OCI-LY1 (cell line): ENCODE results near the gene FARP1.

Source experiments
- EZH2 ChIP-seq: fragments of 200-600 bp; sonication (generic), shearing (Covaris generic); IDR thresholded peaks from 2 replicates; pipeline ENCODE4 v1.8.0; 2017; ENCODE audit warnings: borderline replicate concordance, mixed run types, mild to moderate bottlenecking, antibody characterized with exemption, low read length, moderate library complexity, mixed read lengths
- TF ChIP-seq, protein P1 (sequence below): fragments of 200-600 bp; sonication (generic), shearing (Covaris generic); IDR thresholded peaks from 2 replicates; pipeline ENCODE4 v1.5.1; 2017; ENCODE audit warnings: mild to moderate bottlenecking, antibody characterized with exemption, low read length, moderate library complexity, mixed read lengths

DNA sequence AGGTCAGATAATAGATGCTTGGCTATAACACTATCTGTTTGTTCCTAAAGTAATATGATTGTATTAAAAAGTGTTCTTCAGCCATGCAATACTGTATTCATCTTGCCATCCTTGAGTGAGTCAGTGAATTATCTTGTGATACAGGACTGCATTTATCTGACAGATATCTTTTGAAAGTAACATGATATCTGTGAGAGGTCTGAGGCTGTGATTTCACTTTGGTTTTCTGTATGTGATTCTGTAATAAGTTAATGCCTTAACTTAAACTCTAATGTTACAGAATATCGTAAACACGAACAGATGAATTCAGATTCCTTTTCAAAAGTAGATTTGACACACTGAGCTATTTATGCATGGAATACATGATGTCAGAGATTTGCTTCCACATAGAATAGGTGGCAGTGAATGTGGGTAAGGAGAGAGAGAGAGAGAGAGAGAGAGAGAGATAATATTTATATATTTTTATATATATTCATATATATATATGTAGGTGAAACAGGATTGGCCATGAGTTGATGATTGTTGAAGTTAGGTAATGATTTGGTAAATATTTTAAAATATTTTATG is 132.1 kb downstream of the FARP1 start:
- TF ChIP-seq, protein P1, sequence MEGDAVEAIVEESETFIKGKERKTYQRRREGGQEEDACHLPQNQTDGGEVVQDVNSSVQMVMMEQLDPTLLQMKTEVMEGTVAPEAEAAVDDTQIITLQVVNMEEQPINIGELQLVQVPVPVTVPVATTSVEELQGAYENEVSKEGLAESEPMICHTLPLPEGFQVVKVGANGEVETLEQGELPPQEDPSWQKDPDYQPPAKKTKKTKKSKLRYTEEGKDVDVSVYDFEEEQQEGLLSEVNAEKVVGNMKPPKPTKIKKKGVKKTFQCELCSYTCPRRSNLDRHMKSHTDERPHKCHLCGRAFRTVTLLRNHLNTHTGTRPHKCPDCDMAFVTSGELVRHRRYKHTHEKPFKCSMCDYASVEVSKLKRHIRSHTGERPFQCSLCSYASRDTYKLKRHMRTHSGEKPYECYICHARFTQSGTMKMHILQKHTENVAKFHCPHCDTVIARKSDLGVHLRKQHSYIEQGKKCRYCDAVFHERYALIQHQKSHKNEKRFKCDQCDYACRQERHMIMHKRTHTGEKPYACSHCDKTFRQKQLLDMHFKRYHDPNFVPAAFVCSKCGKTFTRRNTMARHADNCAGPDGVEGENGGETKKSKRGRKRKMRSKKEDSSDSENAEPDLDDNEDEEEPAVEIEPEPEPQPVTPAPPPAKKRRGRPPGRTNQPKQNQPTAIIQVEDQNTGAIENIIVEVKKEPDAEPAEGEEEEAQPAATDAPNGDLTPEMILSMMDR: no peak
- TF ChIP-seq EZH2: no peak
